Anterior cingulate cortex (tissue), 58 donors: ENCODE results near the gene HDX.
"Not testable (repeated sequence)": the region's sequence is repeated elsewhere in the genome, so short reads cannot be mapped to it uniquely, and the experiment has no call there.

Experiments
- DNase-seq, 58 donors: peaks; one replicate each; lab custom pipeline; 2025; lab: John Stamatoyannopoulos, UW

The HDX gene, protein sequence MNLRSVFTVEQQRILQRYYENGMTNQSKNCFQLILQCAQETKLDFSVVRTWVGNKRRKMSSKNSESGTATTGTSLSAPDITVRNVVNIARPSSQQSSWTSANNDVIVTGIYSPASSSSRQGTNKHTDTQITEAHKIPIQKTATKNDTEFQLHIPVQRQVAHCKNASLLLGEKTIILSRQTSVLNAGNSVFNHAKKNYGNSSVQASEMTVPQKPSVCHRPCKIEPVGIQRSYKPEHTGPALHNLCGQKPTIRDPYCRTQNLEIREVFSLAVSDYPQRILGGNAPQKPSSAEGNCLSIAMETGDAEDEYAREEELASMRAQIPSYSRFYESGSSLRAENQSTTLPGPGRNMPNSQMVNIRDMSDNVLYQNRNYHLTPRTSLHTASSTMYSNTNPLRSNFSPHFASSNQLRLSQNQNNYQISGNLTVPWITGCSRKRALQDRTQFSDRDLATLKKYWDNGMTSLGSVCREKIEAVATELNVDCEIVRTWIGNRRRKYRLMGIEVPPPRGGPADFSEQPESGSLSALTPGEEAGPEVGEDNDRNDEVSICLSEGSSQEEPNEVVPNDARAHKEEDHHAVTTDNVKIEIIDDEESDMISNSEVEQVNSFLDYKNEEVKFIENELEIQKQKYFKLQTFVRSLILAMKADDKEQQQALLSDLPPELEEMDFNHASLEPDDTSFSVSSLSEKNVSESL

DNA sequence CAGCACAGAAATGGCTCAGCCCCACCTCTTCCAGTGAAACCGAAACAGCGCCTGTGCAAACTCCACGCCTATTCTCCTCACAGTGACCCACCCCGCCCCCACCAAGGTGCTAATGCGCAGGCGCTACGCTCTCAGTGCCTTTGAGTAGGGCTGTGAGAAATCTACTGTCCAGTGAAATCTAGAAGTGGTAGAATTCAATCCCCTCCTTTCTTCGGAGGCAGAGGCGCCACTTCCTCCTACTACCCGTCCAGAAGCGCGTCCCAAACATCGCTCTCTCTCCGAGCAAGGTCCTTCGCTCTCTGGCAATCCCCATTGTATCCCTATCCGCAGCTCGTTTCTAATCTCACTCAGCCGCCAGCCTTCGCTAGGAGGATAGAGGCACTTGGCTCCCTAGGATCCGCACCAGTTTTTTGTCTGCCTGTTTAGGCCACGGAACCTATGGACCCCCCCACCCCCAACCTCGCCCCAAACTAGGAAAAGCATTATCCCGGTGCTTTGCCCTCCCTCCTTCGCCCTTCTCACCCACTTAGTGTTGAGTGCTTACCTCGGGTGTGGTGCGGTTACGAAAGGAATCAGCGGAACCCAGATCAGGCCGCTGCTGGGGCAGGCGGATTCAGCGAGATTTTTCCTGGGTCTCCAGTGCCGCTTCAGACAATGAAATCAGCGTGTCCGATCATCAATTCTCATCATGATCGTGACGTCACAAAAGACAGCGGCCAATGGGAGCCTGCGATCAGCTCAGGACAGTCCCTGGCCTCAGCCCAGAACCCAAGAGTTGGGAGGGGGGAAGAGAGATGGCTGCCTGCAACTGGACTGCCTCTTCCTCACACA lies at the start of gene HDX:
HDX (minus strand) TSS at position 656 of the 831 bp plus-strand sequence. CDS start 27,056 bp downstream, outside the sequence.
- DNase-seq: peak; percentile 7 to 81 (median 66)

DNA sequence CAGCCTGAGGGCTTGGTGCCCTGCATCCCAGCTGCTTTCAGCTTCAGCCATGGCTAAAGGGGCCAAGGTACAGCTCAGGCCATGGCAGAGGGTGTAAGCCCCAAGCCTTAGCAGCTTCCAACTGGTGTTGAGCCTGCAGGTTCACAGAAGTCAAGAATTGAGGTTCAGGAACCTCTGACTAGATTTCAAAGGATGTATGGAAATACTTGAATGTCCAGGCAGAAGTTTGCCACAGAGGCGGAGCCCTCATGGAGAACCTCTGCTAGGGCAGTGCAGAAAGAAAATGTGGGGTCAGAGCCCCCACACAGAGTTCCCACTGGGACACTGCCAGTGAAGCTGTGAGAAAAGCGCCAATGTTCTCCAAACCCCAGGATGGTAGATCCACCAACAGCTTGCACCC lies 39.1 kb upstream of the HDX start:
- not testable (repeated sequence) for DNase-seq

- not testable (repeated sequence) for DNase-seq
These were observed 35.4 kb upstream of the HDX start for GRCh38 chrX:84537627-84538026.

DNA sequence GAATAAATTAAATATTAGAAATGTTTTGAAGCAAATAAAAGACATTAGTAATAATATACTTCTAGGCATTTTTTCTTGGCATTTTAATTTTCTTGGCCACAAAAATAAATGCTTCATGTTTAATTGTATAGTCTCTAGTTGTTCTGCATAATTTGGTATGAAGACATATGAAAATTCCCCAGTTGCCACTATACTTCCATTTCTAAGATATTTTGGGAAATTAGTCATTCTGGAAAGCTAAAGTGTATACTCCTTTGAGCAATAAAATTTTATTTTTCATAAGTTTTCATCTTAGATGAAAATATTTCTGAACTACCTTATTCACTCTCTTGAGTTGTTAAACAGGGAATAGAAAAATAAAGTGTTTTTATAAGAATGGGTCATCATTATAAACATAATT lies 13.8 kb downstream of the HDX start:
- DNase-seq: no peak

DNA sequence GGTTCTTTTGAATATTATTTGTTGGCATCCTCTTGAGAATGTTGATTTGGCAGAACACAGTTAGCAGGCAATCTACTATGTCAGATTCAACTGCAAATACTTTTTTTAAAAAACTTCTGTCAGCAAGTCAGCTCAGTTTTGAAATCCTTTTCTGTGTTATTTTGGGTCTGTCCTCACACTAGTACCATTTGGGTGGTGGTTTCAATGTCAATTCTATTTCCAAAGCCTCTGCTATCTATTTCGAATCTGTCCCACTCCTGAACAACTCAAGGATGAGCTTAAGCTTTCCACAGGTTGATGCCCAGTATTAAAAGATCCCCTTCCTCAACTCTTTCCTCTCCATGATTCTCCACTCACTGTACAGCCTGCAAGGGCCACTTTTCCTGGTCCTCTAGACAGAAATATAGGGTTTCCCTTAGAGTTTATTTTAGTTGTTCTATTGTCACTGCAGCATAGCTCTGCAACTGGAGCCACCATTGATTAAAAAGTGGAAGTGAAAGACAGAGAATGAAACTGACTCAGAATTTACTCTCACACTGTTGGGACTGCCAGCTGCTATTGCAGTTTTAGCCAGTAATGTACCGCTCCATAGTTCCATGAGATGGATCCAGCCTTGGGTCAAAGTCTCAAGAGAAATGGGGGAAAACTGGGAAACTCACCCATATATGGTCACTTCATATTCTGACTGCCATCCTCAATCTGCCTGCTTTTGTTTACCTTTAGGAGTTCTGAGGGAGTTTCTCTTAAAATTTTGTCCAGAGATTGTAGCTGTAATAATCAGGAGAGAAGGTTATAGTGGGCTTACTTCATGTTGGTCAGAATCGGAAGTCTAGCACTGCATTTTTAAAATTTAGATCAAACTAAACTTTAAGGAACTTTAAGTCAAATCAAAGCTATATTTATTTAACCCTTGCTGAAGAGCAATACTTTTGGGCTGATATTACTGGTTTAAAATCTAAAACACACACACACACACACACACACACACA lies 14.6 kb downstream of the HDX start:
- DNase-seq: no peak

DNA sequence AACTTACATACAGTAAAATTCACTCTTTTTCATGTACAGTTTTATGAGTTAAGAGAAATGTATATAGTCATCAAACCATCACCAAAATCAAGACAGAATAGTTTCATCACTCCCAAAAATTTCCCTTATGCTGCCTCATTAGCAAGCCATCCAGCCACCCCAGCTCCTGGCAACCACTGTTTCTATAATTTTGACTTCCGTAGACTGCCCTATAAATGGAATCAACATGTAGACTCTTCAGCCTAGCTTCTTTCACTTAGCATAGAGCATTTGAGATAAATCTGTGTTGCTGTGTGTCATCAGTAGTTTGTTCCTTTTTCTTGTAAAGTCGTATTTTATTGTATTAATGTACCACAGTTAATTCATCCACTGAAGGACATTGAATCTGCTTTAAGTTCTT lies 23.2 kb downstream of the HDX start:
- DNase-seq: no peak

- DNase-seq: no peak
These were observed 25.1 kb downstream of the HDX start for GRCh38 chrX:84477114-84477513.

GRCh38 chrX:84475596-84475995 lies 26.7 kb downstream of the HDX start:
- no peak for DNase-seq

DNA sequence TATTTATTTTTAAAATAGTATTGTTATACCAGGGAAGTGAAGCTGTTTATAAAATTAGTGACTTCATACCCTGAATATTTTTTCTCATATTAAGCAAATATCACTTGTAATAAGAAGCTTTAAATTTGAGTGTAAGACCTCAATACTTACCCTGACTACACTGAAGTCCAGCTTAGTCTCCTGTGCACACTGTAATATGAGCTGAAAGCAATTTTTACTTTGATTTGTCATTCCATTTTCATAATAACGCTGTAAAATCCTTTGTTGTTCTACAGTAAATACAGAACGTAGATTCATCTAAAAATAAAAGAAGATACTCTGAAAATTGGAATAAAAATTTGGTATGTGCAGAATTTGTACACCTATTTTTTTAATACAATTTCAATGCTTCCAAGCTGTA lies 27.2 kb downstream of the HDX start:
- DNase-seq: no peak

DNA sequence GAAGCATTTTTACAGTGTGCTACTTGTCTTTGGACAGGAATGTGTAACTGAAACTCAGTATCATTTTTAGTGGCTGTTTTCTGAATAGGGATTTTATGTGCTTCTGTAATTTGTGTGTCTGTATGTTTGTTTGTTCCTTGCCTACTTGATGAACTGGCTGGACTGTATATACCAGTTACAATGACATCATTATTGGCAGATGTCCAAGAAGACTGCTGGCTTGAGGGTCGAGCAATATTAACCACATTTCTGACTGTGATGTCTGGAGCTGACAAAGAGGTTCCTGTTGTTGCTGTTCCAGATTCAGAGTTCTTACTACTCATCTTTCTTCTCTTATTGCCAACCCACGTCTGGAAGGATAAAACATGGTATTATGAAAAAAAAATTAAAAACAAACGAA lies 33.0 kb downstream of the HDX start:
- DNase-seq: no peak

- no peak for DNase-seq
These were observed 34.4 kb downstream of the HDX start for GRCh38 chrX:84467898-84468297.

GRCh38 chrX:84453351-84454246 lies 48.7 kb downstream of the HDX start:
- DNase-seq: peak in 1 of 58 donors; percentile 2

DNA sequence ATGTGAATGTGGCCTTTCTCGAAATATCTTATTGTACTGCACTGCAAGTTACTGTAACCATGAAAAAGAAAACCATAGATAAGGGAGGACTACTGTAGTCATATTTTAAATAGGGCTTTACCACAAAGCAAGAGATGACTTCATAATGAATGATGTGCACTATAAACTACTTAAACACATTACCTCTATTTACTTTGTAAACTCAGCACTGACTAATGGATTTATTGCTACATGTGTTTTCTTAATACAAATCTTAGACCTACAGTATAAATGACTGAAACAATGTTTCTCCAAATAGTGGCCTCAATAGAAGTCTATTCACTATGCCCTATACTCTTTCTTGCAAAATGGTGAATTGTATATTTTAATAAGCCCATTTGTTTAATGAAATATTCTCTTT lies 61.1 kb downstream of the HDX start:
- no peak for DNase-seq

GRCh38 chrX:84415140-84415539 lies 87.1 kb downstream of the HDX start:
- peak in 1 of 58 donors; percentile 2 for DNase-seq

- DNase-seq: no peak
These were observed 138.6 kb downstream of the HDX start for GRCh38 chrX:84363663-84364062.

DNA sequence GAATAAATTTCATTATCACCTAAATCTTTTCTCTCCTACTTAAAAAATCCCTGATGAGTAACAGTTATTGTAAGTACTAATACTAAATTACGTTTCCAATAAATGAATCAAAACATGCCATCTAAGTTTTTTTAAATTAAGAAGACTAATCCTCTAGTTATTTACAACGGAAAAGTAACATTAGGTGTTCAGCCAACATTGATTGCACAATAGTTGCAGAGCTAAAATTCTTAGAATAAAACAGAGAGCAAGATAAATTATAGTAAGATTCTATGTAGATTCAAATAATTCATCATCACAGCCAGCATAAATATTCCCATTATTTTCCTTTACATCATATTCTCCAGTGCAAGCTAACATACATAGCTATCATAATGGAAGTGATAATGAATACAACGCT lies 139.2 kb downstream of the HDX start:
- DNase-seq: no peak

- no peak for DNase-seq
These were observed 139.9 kb downstream of the HDX start for GRCh38 chrX:84362184-84362838.

GRCh38 chrX:84358271-84358670 lies 144.0 kb downstream of the HDX start:
- no peak for DNase-seq
